Body of pancreas (tissue), 4 donors: ENCODE data around the gene POLE4. TPM values are rescaled to one million over a fixed set of nuclear protein-coding genes. Genes with fewer than 3 reads are reported as not detected.
A peak's percentile ranks its signal among the peaks of the same experiment; 100 is the strongest.

Experiments used
- ATAC-seq: fragments of 150-250 bp; one replicate; pipeline ENCODE4 v1.9.1; 2016
- DNase-seq, 4 donors: peaks; one replicate each; pipeline ENCODE4 v3.0.0-alpha.2; 2019
- H3K27ac ChIP-seq, 4 donors: fragments of 200-600 bp; sonication (generic); 1 replicate in 3 of 4; 2 replicates in 1 of 4; pipeline versions ENCODE4 v1.5.1 to v1.6.1; 2016 to 2019; ENCODE audit warnings: mild to moderate bottlenecking in 1 of 4, mixed read lengths in 1 of 4, moderate library complexity in 1 of 4
- H3K27me3 ChIP-seq, 2 donors: fragments of 200-600 bp; sonication (generic); one replicate each; pipeline ENCODE4 v1.6.0; 2016; ENCODE audit warnings: mild to moderate bottlenecking in 1 of 2
- H3K36me3 ChIP-seq, 2 donors: fragments of 200-600 bp; sonication (generic); replicated peaks in 1 of 2; 2 replicates each; pipeline ENCODE4 v1.5.1; 2016; ENCODE audit warnings: low read depth in 2 of 2; ENCODE audit not compliant: insufficient read depth in 1 of 2
- H3K4me1 ChIP-seq: fragments of 200-600 bp; sonication (generic); one replicate; pipeline ENCODE4 v1.6.0; 2016
- H3K4me3 ChIP-seq, 2 donors: fragments of 200-600 bp; sonication (generic); 1 replicate in 1 of 2; 2 replicates in 1 of 2; pipeline ENCODE4 v1.5.1; 2016 to 2019
- H3K9me3 ChIP-seq, 3 donors: fragments of 200-600 bp; sonication (generic); 1 replicate in 2 of 3; 2 replicates in 1 of 3; pipeline ENCODE4 v1.5.1; 2016
- CTCF ChIP-seq, 7 experiments: fragments of 450-650 bp in 4 of 7; fragments of 200-600 bp in 3 of 7; sonication (generic) in 3 of 7; IDR thresholded peaks; one replicate each; pipeline ENCODE4 v1.5.1; 2016 to 2019; ENCODE audit warnings: antibody characterized with exemption in 7 of 7
- POLR2A ChIP-seq, 3 donors: fragments of 450-650 bp; IDR thresholded peaks; one replicate each; pipeline ENCODE4 v1.6.1; 2016; ENCODE audit warnings: antibody characterized with exemption in 3 of 3, mild to moderate bottlenecking in 2 of 3
- WGBS, 2 donors: methylation state at CpG; one replicate each; pipeline ENCODE4 v1.1.5; 2017; 5-methylcytosine and 5-hydroxymethylcytosine counted together
- intact Hi-C: fragments of 100-400 bp; cut with DNase I; formaldehyde crosslinking; loops from one replicate; pipeline ENCODE4 v1.15.1; 2023
- total RNA-seq, 2 donors: library from RNA; depleted of rRNA; stranded (reverse); fragments of >200 nt; gene quantifications; one replicate each; pipeline ENCODE4 v1.1.0, GENCODE V29; 2016

Gene POLE4
- total RNA-seq, 2 donors from 2014 or later, result 15.2 to 15.8 TPM

- ATAC-seq (no peak), DNase-seq (no peak)
- TF ChIP-seq POLR2A (IDR thresholded peaks at IDR 0.05) (no peak), CTCF (IDR thresholded peaks at IDR 0.05) (no peak)
- 68% methylated on average over 4 of the region's 4 CpGs for WGBS, 2 donors
- H3K27ac ChIP-seq, result no peak overlapping the region
- no peak overlapping the region for H3K4me3 ChIP-seq
- H3K27me3 ChIP-seq, result no peaks in the 10 kb centered on the region
- no peaks in the 10 kb centered on the region for H3K36me3 ChIP-seq
- intact Hi-C loops, result no loop called here
- H3K4me1 ChIP-seq, result no peaks in the 10 kb centered on the region
- no peaks in the 10 kb centered on the region for H3K9me3 ChIP-seq
Measured at GRCh38 chr2:74915743-74916142, 42.7 kb upstream of the POLE4 start.

DNA sequence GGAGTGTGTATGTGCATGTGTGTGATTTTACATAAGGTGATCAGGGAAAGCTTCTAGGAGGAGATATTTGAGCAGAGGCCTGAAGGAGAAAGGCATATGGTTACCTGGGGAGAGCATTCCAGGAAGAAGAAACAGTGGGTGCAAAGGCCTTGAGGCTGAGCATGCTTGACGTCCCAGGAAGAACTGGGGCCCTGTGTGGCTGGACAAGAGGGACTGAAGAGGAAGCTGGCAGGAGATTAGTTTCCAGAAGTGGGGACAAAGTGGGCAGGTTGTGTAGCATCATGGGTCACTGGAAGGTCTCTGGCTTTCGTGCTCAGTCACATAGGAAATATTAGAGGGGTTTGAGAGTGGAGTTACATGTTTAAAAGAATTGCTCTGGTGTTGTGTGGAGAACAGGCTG is 42.0 kb upstream of the POLE4 start:
- Histone ChIP-seq H3K27ac (no peak overlapping the region), H3K4me1 (no peaks in the 10 kb centered on the region), H3K9me3 (no peaks in the 10 kb centered on the region), H3K36me3 (no peaks in the 10 kb centered on the region), H3K4me3 (no peak overlapping the region), H3K27me3 (no peaks in the 10 kb centered on the region)
- intact Hi-C loops, result no loop called here
- DNase-seq (no peak), ATAC-seq (no peak)
- 39 to 51% methylated on average over 2 of the region's 2 CpGs for WGBS, 2 donors
- no peak for TF ChIP-seq POLR2A (IDR thresholded peaks at IDR 0.05)
- no peak for TF ChIP-seq CTCF (IDR thresholded peaks at IDR 0.05)

DNA sequence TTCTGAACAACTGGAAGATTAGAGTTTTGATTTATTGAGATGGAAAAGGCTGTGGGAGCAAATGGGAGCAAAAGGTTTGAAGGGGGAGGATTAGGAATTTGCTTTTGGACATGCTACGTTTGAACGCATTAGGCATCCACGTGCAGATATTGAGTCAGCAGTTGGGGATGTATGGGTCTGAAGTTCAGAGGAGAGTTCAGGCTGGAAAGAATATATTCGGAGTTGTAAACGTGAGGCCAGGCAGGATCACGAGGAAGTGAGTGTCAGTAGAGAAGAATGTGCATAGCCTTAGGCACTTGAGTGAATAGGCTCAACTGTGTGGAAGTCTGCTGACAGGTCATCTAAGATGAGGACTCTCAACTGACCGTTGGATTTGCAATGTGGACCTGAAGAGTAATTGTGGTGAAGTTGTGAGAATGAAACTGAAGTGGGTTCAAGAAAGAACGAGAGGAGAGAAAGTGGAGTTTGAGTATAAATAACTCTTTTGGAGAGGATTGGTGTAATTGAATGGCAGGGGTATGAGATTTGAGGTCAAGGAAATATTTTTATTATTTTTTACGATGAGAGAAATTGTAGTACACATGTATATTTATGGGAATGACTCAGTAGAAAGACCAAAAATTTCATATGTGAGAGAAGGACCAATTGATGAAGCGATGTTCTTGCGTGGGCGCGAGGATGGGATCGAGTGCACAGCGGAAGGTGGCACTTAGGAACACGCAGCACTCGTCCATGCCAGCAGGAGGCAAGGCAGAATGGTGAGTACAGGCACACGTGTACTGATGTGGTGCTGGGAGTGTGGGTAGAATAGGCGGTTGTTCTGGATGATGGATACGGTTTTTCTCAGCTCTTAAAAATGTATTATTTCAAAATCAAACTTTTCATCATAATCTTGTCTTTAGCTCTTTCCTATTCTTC is 40.5 kb upstream of the POLE4 start:
- DNase-seq (no peak), ATAC-seq (no peak)
- Histone ChIP-seq H3K36me3 (no peaks in the 10 kb centered on the region), H3K4me1 (no peaks in the 10 kb centered on the region), H3K27ac (no peak overlapping the region), H3K27me3 (no peaks in the 10 kb centered on the region), H3K9me3 (no peaks in the 10 kb centered on the region), H3K4me3 (no peak overlapping the region)
- 67 to 70% methylated on average over 20 of the region's 20 CpGs for WGBS, 2 donors
- intact Hi-C loops, result no loop called here
- no peak for TF ChIP-seq CTCF (IDR thresholded peaks at IDR 0.05)
- no peak for TF ChIP-seq POLR2A (IDR thresholded peaks at IDR 0.05)

GRCh38 chr2:74919827-74920226 is 38.6 kb upstream of the POLE4 start:
- ATAC-seq, result peak; percentile 72
- WGBS, 2 donors, result 4 to 9% methylated on average over 23 to 34 of the region's 34 CpGs
- H3K36me3 ChIP-seq, result no peaks in the 10 kb centered on the region
- TF ChIP-seq CTCF (IDR thresholded peaks at IDR 0.05) (peak; percentile 62 to 86 (median 75)), POLR2A (IDR thresholded peaks at IDR 0.05) (no peak)
- H3K4me1 ChIP-seq, result no peaks in the 10 kb centered on the region
- no peak overlapping the region for H3K4me3 ChIP-seq
- peak; percentile 44 to 71 (median 62) for DNase-seq
- H3K27ac ChIP-seq, result no peak overlapping the region
- no peaks in the 10 kb centered on the region for H3K27me3 ChIP-seq
- intact Hi-C loops, result no loop called here
- H3K9me3 ChIP-seq, result no peaks in the 10 kb centered on the region
